Posterior vena cava (tissue), 2 donors: Measurements from ENCODE around the gene ZDHHC22. TPM values are rescaled to one million over a fixed set of nuclear protein-coding genes. Genes with fewer than 3 reads are reported as not detected.
A peak's percentile ranks its signal among the peaks of the same experiment; 100 is the strongest.

Experiments
- DNase-seq: peaks from one replicate; pipeline ENCODE4 v3.0.0-alpha.2; 2020; ENCODE audit warnings: low spot score
- intact Hi-C, 2 donors: fragments of 100-400 bp; cut with DNase I; formaldehyde crosslinking; loops; one replicate each; pipeline versions ENCODE4 v1.14.1 to v1.14.2; 2022 to 2023
- total RNA-seq, 2 donors: library from RNA; stranded (reverse); fragmentation: NEBNext Ultra II Directional; extraction: Animal tissue kit (Norgen Biotek cat#: 25700); gene quantifications; one replicate each; pipeline ENCODE4 v1.2.1, GENCODE V29; 2021
- donor health status: DM: yes; HTN: yes; CAD: no.
- donor health status: DM: yes; HTN: yes; CAD: no.

The ZDHHC22 gene
- total RNA-seq, 2 donors from 2014 or later = not detected

DNA sequence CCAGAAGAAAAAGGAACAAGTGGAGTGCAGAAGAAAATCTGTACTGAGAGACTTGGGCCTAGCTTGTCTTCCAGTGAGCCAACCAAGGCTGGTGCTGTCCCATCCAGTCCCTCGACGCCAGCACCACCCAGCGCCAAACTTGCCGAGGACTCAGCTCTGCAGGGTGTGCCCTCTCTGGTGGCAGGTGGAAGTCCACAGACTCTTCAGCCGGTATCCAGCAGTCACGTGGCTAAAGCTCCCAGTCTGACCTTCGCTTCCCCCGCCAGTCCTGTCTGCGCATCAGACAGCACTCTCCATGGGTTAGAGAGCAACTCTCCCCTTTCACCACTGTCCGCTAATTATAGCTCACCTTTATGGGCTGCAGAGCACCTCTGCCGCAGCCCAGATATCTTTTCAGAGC is 27.9 kb downstream of the ZDHHC22 start:
- DNase-seq = no peak
- intact Hi-C loops = no loop called here

DNA sequence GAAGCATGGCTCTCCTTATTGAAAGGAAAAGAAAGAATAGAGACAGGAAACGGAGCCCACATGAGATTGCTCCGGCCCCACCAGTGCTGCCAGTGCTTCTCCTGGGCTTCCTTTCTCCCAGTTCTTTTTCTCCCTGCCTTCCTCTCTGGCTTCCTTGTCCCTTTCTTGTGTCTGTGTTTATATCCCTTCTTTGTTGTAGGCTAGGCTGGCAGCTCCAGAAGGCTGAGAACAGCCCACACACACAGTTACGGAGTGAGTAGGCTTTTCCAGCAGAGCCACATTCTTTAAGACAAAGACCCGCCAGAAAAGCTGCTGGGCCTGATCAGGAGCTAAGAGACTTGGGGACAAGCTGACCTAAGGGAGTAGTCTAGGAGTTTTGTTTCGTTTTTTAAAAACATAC is 30.6 kb downstream of the ZDHHC22 start:
- DNase-seq = no peak
- intact Hi-C loops = no loop called here

DNA sequence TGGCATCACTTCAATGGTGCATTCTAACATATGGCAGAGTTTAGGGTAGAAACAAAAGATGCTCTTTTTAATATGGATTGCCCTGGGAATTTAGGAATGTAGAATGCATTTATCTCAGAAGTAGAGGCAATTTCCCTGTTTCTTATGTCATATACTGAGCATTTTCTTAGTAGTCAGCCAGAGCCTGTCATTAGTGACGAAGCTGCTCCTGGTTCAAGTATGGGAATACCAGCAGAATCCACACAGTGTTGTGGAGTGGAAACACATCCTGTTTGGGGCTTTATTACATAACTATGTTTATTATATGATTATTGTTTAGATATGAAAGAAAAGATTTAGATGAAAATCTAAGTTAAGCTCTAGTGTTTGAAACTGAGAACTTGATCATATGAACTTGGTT is 31.3 kb downstream of the ZDHHC22 start:
- intact Hi-C loops = no loop called here
- DNase-seq = no peak

DNA sequence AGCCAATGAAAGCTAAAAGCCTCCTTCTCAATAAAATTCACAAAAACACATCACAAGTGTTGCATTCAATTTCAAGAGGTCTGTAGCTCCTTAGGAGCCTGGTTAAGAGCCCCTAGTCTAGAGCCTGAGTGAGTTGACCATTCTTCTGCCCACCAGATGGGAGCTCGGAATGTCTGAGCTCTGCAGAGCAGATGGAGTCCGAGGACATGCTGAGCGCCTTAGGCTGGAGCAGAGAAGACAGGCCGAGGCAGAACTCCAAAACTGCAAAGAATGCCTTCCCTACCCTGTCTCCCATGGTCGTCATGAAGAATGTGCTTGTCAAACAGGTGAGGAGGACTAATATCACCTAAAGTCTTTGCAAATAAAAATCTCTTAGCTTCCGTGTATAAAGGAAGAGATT is 31.9 kb downstream of the ZDHHC22 start:
- intact Hi-C loops = no loop called here
- no peak for DNase-seq

DNA sequence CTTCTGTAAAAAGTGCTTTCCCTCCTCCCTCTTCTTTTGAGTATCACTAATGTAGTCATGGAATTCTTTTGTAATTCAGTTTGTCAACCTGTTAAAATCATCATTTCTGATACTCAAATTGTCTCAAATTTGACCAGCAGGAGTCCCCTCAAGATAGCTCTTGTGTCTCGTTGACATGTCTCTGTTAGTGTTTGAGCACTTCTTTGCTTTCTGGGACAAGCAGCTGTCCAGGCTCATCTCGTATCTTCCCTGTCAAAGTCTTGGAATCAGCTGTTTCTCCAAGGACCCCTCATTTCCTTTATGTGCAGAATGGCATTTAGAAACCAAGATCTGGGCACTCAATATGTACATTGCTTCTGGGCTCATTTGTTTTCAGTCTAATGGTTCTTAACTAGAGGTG is 32.8 kb downstream of the ZDHHC22 start:
- no peak for DNase-seq
- intact Hi-C loops = no loop called here

DNA sequence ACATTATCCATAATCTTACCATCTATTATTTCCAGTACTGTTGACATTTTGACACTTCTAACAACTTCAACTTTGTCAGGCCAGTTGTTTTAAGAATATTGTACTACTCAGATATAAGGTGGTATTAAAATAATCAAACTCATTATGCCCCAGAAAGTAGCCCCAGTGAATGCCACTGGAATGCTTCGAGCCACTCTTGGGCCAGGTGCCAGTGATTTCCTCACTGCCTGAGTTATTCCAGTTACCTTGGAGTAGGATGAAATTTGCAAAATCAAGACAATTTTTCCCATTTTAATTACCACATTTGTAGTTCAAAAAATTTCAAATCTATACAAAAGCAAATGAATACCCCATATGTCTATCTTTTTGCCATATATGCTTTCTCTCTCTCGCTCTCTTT is 34.4 kb downstream of the ZDHHC22 start:
- intact Hi-C loops = no loop called here
- no peak for DNase-seq

DNA sequence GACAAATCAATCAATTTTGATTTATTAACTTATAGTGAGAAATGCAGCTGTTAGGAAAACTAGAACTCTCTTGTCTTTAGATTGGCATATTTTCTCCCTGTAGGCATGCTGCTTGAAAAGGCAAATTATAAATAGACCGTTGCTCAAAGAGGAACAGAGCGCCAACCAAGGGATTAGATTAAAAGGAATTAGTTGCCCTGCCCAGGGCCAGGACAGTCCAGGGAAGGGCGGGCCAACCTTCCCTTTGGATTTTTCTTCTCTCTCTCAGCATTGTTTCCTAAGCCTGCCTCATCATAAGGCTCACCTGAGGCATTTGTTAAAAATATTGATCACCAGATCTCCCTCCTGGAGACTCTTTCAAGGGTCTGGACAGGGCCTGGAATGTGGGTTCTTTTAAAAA is 34.9 kb downstream of the ZDHHC22 start:
- DNase-seq = no peak
- intact Hi-C loops = no loop called here

DNA sequence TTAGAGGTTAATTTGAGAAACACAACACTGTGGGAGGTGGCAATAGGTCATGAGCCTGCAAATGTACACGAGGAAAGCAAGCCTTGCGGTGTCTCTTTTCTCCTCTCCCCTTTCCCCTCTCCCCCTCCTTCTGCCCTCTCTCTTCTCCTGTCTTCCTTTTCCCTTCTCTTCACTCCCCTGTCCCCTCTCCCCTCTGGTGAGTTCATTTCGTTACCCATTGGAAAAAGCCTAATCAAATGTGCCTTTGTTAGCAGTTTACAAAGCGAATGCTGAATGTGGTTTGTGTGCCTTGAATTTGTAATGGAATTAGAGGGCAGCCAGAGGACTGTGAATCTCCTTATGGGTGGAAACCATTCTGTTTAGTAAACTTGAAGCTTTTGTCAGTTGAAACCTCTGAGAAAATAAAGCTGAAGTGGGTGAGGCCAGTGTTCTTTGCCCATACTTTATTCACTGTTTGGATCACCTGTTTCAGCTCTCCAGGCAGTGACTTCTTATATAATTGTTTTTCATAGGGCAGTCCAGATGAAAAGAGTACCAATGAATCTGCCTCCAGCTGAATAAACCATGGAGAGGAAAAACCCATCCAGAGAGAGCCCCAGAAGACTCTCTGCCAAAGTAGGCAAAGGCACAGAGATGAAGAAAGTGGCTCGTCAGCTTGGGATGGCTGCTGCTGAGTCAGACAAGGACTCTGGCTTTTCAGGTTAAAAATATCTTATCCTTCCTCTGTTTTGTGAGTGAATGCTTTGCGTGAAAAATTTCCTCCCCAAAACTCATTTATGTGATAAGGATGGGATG is 36.2 kb downstream of the ZDHHC22 start:
- intact Hi-C loops = no loop called here
- no peak for DNase-seq

DNA sequence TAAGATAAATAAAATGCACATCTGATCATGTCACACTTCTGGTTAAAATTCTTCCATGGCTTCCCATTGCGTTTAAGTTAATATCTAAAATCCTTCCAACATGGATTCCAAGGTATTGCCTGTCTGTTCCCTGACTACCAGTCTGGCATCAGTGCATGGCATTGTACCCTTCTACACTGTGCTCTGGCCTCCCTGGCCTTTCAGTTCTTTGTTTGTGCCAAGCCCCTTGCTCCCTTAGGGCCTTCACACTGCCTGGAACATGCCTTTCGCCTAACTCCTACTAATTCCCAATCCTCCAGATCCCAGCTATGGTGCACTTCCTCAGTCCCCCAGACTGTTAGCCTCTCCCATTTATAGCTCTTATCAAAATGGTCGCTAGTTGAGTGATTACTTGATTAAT is 37.2 kb downstream of the ZDHHC22 start:
- DNase-seq = no peak
- intact Hi-C loops = no loop called here

DNA sequence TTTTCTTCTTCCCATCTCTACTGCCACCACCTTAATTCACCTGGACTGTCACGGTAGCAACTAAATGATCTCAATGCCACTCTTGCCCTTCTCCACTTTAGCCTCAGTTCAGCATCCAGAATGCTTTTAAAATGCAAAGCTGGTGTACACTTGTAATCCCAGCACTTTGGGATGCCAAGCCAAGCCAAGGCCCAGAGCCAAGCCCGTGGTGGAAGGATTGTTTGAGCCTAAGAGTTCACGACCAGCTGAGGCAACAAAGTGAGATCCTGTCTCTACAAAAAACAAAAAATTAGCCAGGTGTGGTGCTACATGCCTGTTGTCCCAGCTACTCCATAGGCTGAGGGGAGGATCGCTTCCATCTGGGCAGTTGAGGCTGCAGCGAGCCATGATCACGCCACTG is 37.6 kb downstream of the ZDHHC22 start:
- DNase-seq = no peak
- intact Hi-C loops = no loop called here

DNA sequence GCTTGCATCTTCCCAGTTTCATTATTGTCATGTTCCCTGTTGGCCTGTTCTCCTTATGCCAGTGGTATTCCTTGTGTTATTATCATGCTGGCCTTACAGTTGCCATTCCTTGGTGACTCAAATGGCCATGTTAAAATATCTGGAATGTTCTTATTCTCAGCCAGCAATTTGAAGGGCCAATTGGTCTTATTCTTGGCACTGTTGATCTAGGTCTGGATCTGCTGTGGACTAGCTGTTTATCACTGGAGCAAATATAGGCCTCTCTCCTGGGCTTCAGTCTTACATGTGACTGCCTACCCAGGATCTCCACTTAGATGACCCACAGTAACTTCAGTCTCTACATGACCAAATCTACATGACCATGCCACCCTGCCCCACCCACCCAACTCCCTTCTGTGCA is 38.1 kb downstream of the ZDHHC22 start:
- intact Hi-C loops = no loop called here
- DNase-seq = no peak

DNA sequence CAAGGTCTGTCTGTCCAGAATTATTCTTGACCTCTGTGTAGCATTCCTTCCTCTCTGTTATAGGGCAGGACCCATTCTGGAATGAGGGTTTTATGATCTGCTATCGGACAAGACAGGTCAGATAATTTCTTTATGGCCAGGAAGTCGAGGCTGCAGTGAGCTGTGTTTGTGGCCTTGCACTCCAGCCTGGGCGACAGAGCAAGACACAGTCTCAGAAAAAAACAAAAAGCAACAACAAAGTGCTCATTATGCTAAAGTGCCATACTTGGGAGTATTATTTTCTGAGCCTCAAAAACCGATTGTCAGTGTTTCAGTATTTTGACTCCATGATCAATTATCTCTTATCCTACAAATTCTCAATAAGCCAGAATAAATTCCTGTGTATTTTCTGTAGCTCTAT is 39.4 kb downstream of the ZDHHC22 start:
- intact Hi-C loops = no loop called here
- DNase-seq = no peak

DNA sequence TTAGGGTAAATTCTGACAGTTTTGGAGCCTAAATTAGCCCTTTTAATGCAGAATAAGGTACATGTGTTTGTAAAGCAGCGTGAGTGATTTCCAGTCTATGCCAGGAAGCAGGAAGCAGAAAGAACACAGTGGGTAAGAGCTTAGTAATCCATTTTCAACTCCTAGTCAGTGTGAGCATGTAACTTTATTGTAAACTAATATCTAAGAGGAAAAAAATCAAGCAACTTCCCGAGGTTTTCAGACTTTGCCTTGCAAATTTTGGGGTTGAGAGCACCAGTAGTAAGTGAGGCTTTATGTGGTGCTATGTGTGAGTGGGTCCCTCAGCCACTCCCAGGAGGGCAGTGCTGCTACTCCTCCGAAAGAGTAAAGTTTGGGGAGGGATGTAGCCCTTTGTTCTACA is 40.6 kb downstream of the ZDHHC22 start:
- intact Hi-C loops = no loop called here
- DNase-seq = no peak

DNA sequence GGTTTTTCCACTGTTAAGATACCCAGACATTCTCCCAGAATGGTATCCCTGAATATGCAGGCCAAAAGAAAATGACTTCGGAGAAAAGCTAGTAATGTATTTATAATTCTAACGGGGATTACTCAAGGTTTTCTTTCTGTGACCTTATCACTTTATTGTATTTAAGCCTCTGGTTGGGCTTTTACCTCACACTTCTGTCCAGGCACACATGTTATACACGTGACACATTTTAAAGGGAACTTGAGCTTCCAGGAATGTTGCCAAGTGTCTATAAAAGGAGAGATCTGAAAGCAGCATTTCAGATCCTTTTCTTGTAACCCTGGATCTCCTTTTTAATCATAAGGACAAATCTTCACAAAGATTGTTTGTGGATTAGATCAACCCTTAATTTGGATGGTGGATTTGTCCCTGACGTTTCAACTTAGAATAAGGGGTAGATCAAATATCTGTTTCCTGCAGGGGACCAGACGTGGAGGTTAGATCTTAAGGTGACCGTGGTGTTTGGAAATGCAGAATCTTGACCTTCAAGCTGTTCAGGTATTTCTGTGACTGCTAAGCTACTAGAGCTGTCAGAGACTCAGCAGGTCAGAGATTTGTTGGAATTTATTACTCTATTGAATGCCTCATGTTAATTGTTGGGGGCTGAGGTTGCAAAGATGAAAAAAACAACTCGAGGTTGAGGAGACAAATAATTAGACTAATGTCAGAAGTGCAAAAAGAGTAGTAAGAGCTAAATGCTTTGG is 42.0 kb downstream of the ZDHHC22 start:
- intact Hi-C loops = no loop called here
- no peak for DNase-seq

DNA sequence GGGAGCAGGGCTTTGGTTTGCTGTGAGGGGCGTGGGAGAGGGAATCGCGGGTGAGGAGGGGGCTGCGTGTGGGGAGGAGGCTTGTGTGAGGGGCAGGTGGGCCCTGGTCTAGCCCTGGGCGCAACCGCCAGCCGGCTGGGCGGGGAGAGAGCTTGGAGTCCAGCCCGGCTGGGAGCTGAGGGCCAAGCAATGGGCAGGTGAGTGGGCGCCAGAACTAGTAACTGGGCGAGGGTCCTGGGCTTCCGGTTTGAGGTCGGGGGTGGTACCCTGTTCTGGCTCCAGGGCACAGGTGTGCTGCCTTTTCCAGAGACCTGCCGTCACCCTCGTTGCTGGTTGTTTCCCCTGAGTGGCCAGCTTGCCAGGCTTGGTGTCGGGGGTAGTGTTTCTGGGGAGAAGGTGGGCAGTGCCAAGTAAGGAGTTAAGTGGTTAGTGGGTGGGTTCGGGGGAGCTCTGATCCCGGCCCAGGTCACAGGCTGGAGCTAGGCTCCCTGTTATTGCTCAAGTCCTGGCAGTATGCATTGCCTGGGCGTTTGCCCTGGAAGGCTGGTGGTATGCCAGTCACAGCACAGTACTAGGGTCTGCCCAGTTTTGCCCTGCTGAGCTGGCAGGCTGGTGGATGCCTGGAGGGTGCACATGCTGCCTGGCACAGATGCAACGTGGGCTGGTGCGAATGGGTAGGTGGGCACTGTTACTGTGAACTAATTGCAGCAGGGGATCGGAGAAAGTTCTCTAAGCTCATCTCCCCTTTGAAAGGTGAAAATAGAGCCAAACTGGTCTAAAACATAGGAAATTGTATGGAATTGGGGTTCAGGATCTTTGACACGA is 42.9 kb downstream of the ZDHHC22 start:
- DNase-seq = peak; percentile 86
- intact Hi-C loops = no loop called here

DNA sequence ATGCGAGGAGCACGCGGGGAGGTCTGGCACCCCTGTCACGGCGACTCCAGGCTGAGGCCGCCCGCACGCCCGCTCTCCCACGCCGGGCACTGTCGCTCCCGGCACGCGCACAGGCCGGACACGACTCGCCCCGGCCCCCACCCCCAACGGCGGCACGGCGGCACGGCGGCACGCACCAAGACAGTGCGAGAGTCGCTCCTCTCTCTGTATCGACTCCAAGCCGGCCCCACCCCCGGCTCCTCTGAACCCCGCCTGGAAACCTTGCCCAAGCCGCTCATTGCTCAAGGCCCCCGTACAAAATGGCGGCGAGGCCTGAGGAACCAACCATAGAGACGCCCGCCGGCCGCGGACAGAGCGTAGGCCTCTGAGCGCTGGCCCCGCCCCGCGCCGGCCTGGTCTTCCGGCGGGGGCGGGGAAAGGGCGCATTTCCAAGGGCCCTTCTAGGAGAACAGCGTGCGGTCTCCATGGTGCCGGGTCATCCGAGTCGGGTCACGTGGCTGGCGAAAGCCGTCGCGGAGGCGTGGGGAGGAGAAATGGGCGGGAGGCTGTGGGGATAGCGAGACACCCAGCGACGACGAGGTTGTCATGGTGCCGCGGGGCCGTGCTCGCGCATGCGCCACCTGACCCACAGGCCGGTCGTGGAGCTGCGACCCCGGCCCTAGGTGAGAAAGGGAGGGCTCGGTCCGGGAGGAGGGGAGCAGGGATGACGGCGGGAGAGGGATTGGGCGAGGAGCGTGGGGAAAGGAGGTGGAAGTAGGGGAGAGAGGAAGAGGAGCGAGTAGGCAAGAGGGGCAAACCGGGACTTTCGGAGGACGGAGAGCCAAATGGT is 43.7 kb downstream of the ZDHHC22 start, which contains the start of gene CIPC:
TSS of gene CIPC (plus strand) at position 559 of the 829 bp plus-strand sequence. CDS start 7,451 bp downstream, outside the sequence.
- intact Hi-C loops = no loop called here

DNA sequence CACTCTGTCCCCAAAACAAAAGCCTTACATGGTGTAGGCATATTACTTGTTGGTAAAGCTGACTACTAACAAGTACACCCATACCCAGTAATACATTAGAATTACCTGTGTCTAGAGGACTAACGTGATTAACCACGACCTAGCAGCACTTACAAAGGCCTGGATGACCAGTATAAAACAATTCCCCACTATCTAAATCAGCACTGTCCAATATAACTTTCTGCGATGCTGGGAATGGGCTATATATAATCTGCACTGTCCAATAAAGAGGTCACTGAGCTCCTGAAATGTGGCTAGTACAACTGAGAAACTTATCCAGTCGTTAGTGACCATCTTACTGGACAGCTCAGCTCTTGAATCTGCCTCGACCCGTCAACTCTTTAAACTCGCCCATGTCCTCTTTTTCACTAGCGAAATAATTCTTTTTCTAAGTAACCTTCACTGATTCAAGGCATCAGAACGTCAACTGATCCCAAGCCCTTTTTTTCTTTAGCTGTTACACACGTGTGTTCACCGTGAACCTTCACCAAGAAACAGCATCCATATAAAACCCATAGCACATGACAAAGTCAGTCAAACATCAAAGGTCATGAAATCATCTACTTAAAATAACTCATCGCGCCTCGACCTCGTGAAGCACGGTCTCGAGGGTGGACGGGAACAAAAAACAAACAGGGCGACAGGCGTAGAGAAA is 44.4 kb downstream of the ZDHHC22 start:
- no peak for DNase-seq
- intact Hi-C loops = no loop called here

More for the DNA sequence above, 43.7 kb downstream of the ZDHHC22 start, which contains the start of gene CIPC:
- peak; percentile 100 for DNase-seq

DNA sequence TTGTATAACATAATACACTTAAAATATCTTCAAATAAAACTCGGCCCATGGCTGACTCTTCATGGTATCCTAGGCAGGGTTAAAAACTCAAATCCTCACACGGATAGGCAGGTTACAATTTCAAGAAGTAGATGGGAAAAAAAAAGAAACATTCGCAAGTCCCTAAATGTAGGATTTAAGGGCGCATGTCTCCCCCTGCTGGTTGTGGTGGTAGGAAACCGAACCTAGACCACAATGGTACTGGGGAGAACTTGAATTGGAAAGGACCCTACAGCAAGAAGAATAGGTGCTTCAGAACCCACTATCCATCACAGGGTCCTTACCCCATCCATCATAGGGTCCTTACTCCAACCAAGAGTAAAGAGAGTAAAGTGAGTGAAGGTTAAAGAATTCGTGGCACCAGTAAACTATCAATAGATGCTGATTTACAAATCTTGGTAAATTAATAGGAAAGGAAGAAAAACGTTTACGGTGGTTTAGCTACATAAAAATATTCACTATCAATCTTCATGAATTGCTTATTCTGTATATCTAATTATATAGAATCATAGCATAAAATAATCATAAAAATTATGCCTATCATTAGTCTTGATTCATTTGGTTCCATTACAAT is 46.8 kb downstream of the ZDHHC22 start:
- peak; percentile 90 for DNase-seq
- intact Hi-C loops = no loop called here
